Keratinocyte (primary cell): ENCODE results near the gene ASCL2.

ENCODE experiments used
- EZH2 ChIP-seq: IDR thresholded peaks from one replicate; pipeline ENCODE4 v1.6.1; 2012; ENCODE audit warnings: inconsistent platforms, mild to moderate bottlenecking, low read length, moderate library complexity
- TF ChIP-seq, protein P1 (sequence below), 3 experiments: IDR thresholded peaks in 1 of 3; conservative IDR thresholded peaks in 1 of 3; optimal IDR thresholded peaks in 1 of 3; 2 replicates in 2 of 3; 3 replicates in 1 of 3; pipeline versions ENCODE3 to v1.5.1; 2011; ENCODE audit warnings: low read length in 3 of 3, mild to moderate bottlenecking in 3 of 3, moderate library complexity in 2 of 3, control low read depth in 1 of 3, inconsistent platforms in 1 of 3; ENCODE audit not compliant: insufficient read depth in 2 of 3; ENCODE audit errors: extremely low read depth in 1 of 3

GRCh38 chr11:2265854-2266585 lies 4.4 kb downstream of the ASCL2 start:
- TF ChIP-seq, protein P1, sequence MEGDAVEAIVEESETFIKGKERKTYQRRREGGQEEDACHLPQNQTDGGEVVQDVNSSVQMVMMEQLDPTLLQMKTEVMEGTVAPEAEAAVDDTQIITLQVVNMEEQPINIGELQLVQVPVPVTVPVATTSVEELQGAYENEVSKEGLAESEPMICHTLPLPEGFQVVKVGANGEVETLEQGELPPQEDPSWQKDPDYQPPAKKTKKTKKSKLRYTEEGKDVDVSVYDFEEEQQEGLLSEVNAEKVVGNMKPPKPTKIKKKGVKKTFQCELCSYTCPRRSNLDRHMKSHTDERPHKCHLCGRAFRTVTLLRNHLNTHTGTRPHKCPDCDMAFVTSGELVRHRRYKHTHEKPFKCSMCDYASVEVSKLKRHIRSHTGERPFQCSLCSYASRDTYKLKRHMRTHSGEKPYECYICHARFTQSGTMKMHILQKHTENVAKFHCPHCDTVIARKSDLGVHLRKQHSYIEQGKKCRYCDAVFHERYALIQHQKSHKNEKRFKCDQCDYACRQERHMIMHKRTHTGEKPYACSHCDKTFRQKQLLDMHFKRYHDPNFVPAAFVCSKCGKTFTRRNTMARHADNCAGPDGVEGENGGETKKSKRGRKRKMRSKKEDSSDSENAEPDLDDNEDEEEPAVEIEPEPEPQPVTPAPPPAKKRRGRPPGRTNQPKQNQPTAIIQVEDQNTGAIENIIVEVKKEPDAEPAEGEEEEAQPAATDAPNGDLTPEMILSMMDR (optimal IDR thresholded peaks at IDR 0.05 in 1 of 3, IDR thresholded peaks at IDR 0.05 in 1 of 3, conservative IDR thresholded peaks at IDR 0.05 in 1 of 3; ENCODE audit: extremely low read depth in 1 of 3, insufficient read depth in 2 of 3, low read length in 3 of 3), result no peak
- TF ChIP-seq EZH2, result no peak
